Measurements from ENCODE around the gene IL2RG.

The IL2RG gene

GRCh38 chrX:71096760-71097032 lies 14.7 kb downstream of the IL2RG start:
- H3K4me1 ChIP-seq (ENCODE audit: control insufficient read depth in 1 of 2, insufficient read depth in 1 of 2, low read depth in 1 of 2, low read length in 1 of 2) = peaks cover 26 to 27% of the 10 kb centered on the region in 2 experiments

GRCh38 chrX:71095981-71096759 lies 15.2 kb downstream of the IL2RG start:
- no peak for TF ChIP-seq CTCF (IDR thresholded peaks at IDR 0.05)
- H3K4me1 ChIP-seq (ENCODE audit: control insufficient read depth in 1 of 2, insufficient read depth in 1 of 2, low read depth in 1 of 2, low read length in 1 of 2) = peaks cover 26 to 27% of the 10 kb centered on the region in 2 experiments
- H3K4me3 ChIP-seq (ENCODE audit: low read depth in 1 of 2, low read length in 1 of 2) = peak overlapping the region; percentile 68 to 84
- peak overlapping the region; percentile 84 for H3K27ac ChIP-seq
- H3K36me3 ChIP-seq = peaks cover 6% of the 10 kb centered on the region
- H3K27me3 ChIP-seq = no peaks in the 10 kb centered on the region
- H3K9me3 ChIP-seq = no peaks in the 10 kb centered on the region

More at GRCh38 chrX:71096760-71097032, 14.7 kb downstream of the IL2RG start:
- no peak for TF ChIP-seq CTCF (IDR thresholded peaks at IDR 0.05)
- Histone ChIP-seq H3K9me3 (no peaks in the 10 kb centered on the region), H3K36me3 (peaks cover 12% of the 10 kb centered on the region), H3K4me3 (ENCODE audit: low read depth in 1 of 2, low read length in 1 of 2) (peak overlapping the region; percentile 68 to 84), H3K27ac (peak overlapping the region; percentile 84), H3K27me3 (no peaks in the 10 kb centered on the region)

- Histone ChIP-seq H3K27ac (peak within 1 kb of the TSS; percentile 84), H3K27me3 (no peaks in the 10 kb centered on the region), H3K4me1 (ENCODE audit: control insufficient read depth in 1 of 2, insufficient read depth in 1 of 2, low read depth in 1 of 2, low read length in 1 of 2) (peaks cover 26 to 27% of the 10 kb centered on the region in 2 experiments), H3K9me3 (no peaks in the 10 kb centered on the region), H3K36me3 (peaks cover under 1% of the 10 kb centered on the region), H3K4me3 (ENCODE audit: low read depth in 1 of 2, low read length in 1 of 2) (peak within 1 kb of the TSS; percentile 68 to 84)
- no peak for TF ChIP-seq CTCF (IDR thresholded peaks at IDR 0.05)
These were observed 15.8 kb downstream of the IL2RG start, which contains the start of gene FOXO4 for GRCh38 chrX:71095555-71095980. Gene FOXO4, plus strand, starts transcription at chrX:71095851. Its CDS starts 678 bp downstream, at chrX:71096529.

GRCh38 chrX:71095033-71095432 lies 16.3 kb downstream of the IL2RG start:
- no peak overlapping the region for H3K27ac ChIP-seq
- TF ChIP-seq CTCF (IDR thresholded peaks at IDR 0.05) = no peak
- no peaks in the 10 kb centered on the region for H3K27me3 ChIP-seq
- H3K36me3 ChIP-seq = no peaks in the 10 kb centered on the region
- peaks cover 26 to 27% of the 10 kb centered on the region in 2 experiments for H3K4me1 ChIP-seq (ENCODE audit: control insufficient read depth in 1 of 2, insufficient read depth in 1 of 2, low read depth in 1 of 2, low read length in 1 of 2)
- H3K4me3 ChIP-seq (ENCODE audit: low read depth in 1 of 2, low read length in 1 of 2) = peak overlapping the region; percentile 68 to 84
- no peaks in the 10 kb centered on the region for H3K9me3 ChIP-seq

GRCh38 chrX:71091263-71091662 lies 20.1 kb downstream of the IL2RG start:
- Histone ChIP-seq H3K9me3 (no peaks in the 10 kb centered on the region), H3K4me1 (ENCODE audit: control insufficient read depth in 1 of 2, insufficient read depth in 1 of 2, low read depth in 1 of 2, low read length in 1 of 2) (peaks cover 4 to 7% of the 10 kb centered on the region in 2 experiments), H3K36me3 (no peaks in the 10 kb centered on the region), H3K4me3 (ENCODE audit: low read depth in 1 of 2, low read length in 1 of 2) (no peak overlapping the region), H3K27ac (no peak overlapping the region), H3K27me3 (no peaks in the 10 kb centered on the region)
- no peak for TF ChIP-seq CTCF (IDR thresholded peaks at IDR 0.05)
